ENCODE data around the gene INTS6.

Gene INTS6

DNA sequence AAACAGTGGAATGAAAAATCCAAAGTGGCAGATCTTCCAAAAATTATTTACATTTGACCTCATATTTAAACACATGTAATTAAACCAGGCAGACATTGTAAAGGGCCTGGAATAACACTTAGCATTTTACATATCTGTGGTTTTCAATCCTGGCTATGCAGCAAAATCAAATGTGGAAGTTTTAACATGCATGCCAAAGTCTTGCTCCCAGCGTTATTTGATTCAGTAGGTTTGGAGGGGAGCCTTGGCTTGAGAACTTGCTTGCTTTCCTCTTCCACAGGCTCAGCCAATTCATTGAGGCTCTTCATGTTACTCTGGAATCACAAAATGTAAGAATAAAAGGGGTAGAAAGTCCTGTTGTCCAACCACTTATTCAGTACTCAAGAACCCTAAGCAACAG, 42.5 kb upstream of the INTS6 start:
- TF ChIP-seq, protein P1, sequence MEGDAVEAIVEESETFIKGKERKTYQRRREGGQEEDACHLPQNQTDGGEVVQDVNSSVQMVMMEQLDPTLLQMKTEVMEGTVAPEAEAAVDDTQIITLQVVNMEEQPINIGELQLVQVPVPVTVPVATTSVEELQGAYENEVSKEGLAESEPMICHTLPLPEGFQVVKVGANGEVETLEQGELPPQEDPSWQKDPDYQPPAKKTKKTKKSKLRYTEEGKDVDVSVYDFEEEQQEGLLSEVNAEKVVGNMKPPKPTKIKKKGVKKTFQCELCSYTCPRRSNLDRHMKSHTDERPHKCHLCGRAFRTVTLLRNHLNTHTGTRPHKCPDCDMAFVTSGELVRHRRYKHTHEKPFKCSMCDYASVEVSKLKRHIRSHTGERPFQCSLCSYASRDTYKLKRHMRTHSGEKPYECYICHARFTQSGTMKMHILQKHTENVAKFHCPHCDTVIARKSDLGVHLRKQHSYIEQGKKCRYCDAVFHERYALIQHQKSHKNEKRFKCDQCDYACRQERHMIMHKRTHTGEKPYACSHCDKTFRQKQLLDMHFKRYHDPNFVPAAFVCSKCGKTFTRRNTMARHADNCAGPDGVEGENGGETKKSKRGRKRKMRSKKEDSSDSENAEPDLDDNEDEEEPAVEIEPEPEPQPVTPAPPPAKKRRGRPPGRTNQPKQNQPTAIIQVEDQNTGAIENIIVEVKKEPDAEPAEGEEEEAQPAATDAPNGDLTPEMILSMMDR (IDR thresholded peaks at IDR 0.05) = no peak

DNA sequence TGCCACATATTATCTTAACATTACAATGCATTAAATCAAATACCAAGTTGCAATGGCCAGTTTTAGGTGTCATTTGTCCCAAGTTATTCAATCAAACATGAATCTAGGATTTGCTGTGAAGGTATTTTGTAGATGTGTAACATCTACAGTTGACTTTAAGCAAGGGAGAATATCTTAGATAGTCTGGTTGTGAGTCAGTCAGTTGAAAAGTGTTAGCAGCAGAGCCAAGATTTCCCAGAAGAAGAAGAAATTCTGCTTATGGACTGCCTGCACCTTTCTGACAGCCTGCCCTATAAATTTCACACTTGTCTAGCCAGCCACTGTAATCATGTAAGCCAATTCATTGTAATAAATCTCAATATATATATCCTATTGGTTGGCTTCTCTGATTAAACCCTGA, 41.3 kb upstream of the INTS6 start:
- TF ChIP-seq, protein P1 (IDR thresholded peaks at IDR 0.05) = no peak

DNA sequence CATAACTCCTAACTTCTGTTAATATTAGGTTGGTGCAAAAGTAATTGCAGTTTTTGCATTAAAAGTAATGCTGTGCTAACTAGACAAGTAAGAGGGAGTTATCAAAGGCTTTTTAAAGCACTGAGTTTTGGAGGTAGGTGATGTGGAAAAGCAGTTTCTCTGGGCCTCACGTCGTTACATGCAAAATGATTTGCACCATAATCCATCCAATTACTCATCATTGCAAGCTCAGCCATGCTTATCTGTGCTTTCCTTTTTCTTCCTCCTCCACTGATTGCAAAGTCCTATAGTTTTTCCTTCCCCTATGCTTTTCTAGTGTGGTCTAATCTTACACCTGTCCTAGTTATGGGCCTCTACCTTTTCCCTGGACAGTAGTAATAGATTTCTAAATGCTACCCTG, 35.4 kb upstream of the INTS6 start:
- TF ChIP-seq, protein P1 (IDR thresholded peaks at IDR 0.05) = no peak

DNA sequence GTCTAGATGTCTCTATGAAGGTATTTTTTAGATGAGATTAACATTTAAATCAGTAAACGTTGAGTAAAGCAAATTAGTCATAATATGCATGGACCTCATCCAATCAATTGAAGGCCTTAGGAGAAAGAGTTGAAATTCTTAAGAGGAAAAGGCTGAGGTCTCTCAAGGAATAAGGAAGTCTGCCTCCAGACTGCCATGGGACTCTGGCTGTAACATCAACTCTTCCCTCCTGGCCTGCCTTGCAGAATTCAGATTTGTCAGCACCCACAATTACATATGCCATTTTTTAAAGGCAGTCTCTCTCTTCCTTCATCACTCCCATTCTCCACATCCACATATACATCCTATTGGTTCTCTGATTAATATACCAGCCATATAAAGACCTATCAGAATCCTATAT, 28.8 kb upstream of the INTS6 start:
- TF ChIP-seq, protein P1 (IDR thresholded peaks at IDR 0.05) = no peak

DNA sequence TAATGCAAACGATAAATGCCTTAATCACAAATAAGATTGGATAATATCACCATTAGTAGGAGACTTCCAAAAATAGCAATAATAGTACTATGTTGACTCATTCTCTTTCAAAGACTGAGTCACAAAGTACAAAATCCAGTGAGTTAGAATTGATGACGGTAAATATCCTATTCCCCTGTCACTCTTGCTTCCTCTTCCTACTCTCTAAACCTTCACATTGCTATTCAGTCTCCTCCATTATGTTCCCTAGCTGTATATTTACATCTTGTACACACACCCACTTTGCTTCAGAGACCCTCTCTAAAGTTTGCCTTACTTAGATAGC, 26.3 kb upstream of the INTS6 start:
- TF ChIP-seq, protein P1 (IDR thresholded peaks at IDR 0.05) = no peak

DNA sequence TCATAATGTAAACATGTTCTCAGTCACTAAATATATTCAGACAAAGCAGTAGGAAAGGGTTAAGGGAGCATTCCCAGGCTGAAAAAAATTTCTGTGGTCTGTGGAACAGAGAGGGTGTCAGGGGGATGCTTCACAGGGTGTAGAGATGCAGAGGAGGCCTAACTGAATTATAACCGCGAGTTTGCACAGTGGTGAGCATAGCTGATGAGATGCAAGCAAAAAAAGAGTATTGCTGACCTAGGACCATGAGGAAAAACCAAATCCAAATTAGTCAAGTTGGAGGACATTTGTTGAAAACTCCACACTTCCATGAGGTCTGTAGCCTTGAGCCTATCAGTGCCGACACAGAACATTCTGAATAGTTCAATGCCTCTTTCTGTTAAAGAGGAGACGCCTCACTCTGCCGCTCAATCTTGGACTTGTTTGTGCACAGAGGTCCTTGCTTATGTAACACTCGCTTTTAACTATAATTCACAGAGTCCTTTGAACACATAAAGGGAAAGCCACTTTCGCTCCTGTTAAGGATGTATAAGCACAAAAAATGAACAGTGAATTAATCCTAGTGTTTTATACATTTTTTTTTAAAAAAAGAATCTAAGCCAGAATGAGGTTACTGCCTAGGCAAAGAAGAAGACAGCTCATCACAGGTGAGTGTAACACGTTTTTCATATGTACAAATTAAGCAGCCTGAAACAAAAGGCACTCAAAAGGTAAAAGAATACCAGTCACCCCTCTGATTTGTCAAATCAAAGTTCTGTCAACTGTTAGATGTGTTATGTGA, 25.8 kb upstream of the INTS6 start:
- TF ChIP-seq, protein P1 (IDR thresholded peaks at IDR 0.05) = no peak

DNA sequence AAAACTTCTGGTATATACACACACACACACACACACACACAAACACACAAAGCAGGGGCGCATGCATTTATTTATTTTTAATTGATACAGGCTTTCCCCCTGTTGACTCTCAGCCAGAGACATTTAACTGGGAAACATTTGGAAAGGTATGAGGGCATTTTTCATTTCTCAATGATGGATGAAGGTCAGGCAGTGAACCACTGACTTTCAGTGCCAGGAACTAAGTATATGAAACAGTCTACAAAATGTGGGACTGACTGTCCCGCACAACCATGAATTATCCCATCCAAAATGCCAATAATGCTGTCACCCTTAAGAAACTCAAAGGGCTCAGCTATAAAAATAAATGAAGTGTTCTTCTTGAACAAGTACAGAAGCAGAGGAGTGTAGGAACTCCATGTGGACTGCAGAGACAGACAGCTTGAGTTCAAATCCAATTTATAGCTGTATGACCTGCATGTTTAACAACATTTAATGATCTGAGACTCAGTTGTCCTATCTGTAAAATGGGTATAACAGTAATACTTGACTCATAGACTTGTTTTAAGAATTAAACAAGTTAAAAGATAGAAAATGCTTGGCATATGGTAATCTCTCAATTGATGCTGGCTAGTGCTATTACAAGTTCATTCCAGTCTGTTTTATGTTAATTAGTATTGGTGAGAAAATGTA, 25.0 kb upstream of the INTS6 start:
- TF ChIP-seq, protein P1 (IDR thresholded peaks at IDR 0.05) = no peak
